Sigmoid colon (tissue), 7 donors: ENCODE data around the gene FUBP1. TPM values are rescaled to one million over a fixed set of nuclear protein-coding genes. Genes with fewer than 3 reads are reported as not detected.

ENCODE experiments used
- DNase-seq: peaks from one replicate; pipeline ENCODE4 v3.0.0-alpha.2; 2019
- H3K27ac ChIP-seq, 4 donors: fragments of 200-600 bp; sonication (generic); one replicate each; pipeline ENCODE4 v1.5.1; 2016 to 2019; ENCODE audit warnings: mild to moderate bottlenecking in 1 of 4
- H3K27me3 ChIP-seq, 3 donors: fragments of 200-600 bp; sonication (generic); one replicate each; pipeline ENCODE4 v1.5.1; 2019; ENCODE audit warnings: mild to moderate bottlenecking in 1 of 3
- H3K36me3 ChIP-seq, 4 donors: fragments of 200-600 bp; sonication (generic); one replicate each; pipeline ENCODE4 v1.5.1; 2016 to 2019
- H3K4me1 ChIP-seq, 4 donors: fragments of 200-600 bp; sonication (generic); one replicate each; pipeline ENCODE4 v1.5.1; 2017 to 2019
- H3K4me3 ChIP-seq, 4 donors: fragments of 200-600 bp; sonication (generic); one replicate each; pipeline ENCODE4 v1.5.1; 2017 to 2019; ENCODE audit warnings: mild to moderate bottlenecking in 2 of 4, moderate library complexity in 1 of 4
- H3K9me3 ChIP-seq, 4 donors: fragments of 200-600 bp in 3 of 4; sonication (generic) in 3 of 4; one replicate each; pipeline versions ENCODE4 v1.5.1 to v1.6.1; 2013 to 2019
- EP300 ChIP-seq, 4 donors: sonication (generic); formaldehyde crosslinking; IDR thresholded peaks; one replicate each; pipeline ENCODE4 v1.6.1; 2017; ENCODE audit warnings: antibody characterized with exemption in 4 of 4
- POLR2A ChIP-seq, 2 donors: fragments of 450-650 bp; IDR thresholded peaks; one replicate each; pipeline ENCODE4 v1.6.1; 2016; ENCODE audit warnings: antibody characterized with exemption in 2 of 2, mild to moderate bottlenecking in 2 of 2, moderate library complexity in 2 of 2
- POLR2AphosphoS5 ChIP-seq, 4 donors: sonication (generic); formaldehyde crosslinking; IDR thresholded peaks; one replicate each; pipeline ENCODE4 v1.6.1; 2017; ENCODE audit warnings: antibody characterized with exemption in 4 of 4
- WGBS, 2 donors: extraction: QIAGEN DNeasy Blood & Tissue Kit; methylation state at CpG; one replicate each; pipeline ENCODE4 v1.1.7; 2013; 5-methylcytosine and 5-hydroxymethylcytosine counted together
- intact Hi-C: fragments of 100-400 bp; cut with DNase I; formaldehyde crosslinking; loops from one replicate; pipeline ENCODE4 v1.15.1; 2023
- polyA plus RNA-seq, 3 donors: library from polyadenylated mRNA; stranded (reverse); fragments of 200-250 nt; gene quantifications; one replicate each; pipeline ENCODE4 v1.2.3, GENCODE V29; 2013
- total RNA-seq, 4 donors: library from RNA; depleted of rRNA; stranded (reverse); fragments of >200 nt; gene quantifications; one replicate each; pipeline ENCODE4 v1.1.0, GENCODE V29; 2016
- TF ChIP-seq, protein P1 (sequence below), 4 experiments: fragments of 450-650 bp in 3 of 4; fragments of 200-600 bp in 1 of 4; IDR thresholded peaks; one replicate each; pipeline ENCODE4 v1.5.1; 2016 to 2019; ENCODE audit warnings: antibody characterized with exemption in 4 of 4, mild to moderate bottlenecking in 3 of 4, moderate library complexity in 2 of 4
- donor health status: healthy with polysubstance abuse.
- donor health status: Bipolar disorder and iron deficiency.
- donor health status: healthy.

FUBP1 gene
- total and polyA plus RNA-seq, 7 donors = 20.8 to 79.2 (median 60.6) TPM

DNA sequence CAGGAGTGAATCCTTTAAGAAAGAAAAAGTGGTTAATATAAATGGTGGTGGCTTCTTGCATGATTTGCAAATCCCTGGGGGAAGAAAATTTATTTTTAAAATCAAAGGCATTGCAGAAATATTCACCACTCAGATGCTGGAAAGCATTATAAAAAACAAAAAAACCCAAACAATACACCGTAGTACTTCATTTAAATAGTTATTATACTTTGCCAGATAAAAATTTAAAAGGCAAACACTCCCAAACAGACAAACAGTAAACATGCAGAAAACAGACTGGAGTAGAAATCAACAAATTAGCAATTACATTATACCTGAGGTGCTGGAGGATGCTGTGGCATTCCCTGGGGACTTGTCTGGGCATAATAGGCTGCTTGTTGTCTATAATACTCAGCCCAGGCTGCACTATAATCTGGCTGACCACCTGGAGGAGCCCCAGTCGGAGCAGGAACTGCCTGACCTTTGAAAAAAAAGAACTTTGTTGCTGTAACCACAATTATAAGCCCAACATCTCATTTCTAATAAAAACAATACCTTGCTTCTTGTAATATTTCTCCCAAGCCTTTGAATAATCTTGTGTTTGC is 29.9 kb downstream of the FUBP1 start:
- 48 to 49% methylated on average over 2 of the region's 2 CpGs for WGBS, 2 donors
- DNase-seq = no peak
- Histone ChIP-seq H3K4me1 (peaks cover 0 to 41% (median 14%) of the 10 kb centered on the region in 4 donors), H3K27ac (no peak overlapping the region), H3K9me3 (no peaks in the 10 kb centered on the region), H3K27me3 (no peaks in the 10 kb centered on the region), H3K4me3 (no peak overlapping the region), H3K36me3 (peaks cover 0 to 93% (median 25%) of the 10 kb centered on the region in 4 donors)
- TF ChIP-seq, protein P1, sequence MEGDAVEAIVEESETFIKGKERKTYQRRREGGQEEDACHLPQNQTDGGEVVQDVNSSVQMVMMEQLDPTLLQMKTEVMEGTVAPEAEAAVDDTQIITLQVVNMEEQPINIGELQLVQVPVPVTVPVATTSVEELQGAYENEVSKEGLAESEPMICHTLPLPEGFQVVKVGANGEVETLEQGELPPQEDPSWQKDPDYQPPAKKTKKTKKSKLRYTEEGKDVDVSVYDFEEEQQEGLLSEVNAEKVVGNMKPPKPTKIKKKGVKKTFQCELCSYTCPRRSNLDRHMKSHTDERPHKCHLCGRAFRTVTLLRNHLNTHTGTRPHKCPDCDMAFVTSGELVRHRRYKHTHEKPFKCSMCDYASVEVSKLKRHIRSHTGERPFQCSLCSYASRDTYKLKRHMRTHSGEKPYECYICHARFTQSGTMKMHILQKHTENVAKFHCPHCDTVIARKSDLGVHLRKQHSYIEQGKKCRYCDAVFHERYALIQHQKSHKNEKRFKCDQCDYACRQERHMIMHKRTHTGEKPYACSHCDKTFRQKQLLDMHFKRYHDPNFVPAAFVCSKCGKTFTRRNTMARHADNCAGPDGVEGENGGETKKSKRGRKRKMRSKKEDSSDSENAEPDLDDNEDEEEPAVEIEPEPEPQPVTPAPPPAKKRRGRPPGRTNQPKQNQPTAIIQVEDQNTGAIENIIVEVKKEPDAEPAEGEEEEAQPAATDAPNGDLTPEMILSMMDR (IDR thresholded peaks at IDR 0.05) = no peak
- TF ChIP-seq POLR2A (IDR thresholded peaks at IDR 0.05) (no peak), EP300 (IDR thresholded peaks at IDR 0.05) (no peak), POLR2AphosphoS5 (IDR thresholded peaks at IDR 0.05) (no peak)
- intact Hi-C loops = no loop called here

DNA sequence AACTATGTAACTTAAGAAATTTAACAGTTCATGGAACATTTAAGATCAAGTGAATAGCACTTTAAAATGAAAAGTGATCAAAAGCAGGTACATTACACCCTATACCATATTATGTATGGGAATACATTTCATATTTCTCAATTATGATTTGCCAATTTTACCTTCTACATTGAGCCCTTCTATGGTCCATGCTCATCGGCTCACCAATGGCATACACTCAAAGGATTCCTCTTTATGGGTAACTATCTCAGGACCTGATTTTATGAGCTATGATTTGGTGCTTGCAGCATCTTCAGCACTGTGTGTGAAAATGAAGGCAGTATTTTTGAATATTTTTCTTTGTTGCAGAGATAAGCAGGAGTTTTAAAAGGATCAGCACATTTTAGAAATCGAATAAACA is 33.5 kb downstream of the FUBP1 start:
- Histone ChIP-seq H3K27me3 (no peaks in the 10 kb centered on the region), H3K9me3 (no peaks in the 10 kb centered on the region), H3K27ac (no peak overlapping the region), H3K36me3 (peaks cover 4 to 91% (median 39%) of the 10 kb centered on the region in 4 donors), H3K4me3 (no peak overlapping the region), H3K4me1 (peaks cover 0 to 38% (median 11%) of the 10 kb centered on the region in 4 donors)
- no peak for DNase-seq
- intact Hi-C loops = no loop called here
- 91 to 96% methylated on average over 2 of the region's 2 CpGs for WGBS, 2 donors
- TF ChIP-seq, protein P1 (IDR thresholded peaks at IDR 0.05) = no peak
- TF ChIP-seq POLR2AphosphoS5 (IDR thresholded peaks at IDR 0.05) = peak in 1 of 4 donors; percentile 20

DNA sequence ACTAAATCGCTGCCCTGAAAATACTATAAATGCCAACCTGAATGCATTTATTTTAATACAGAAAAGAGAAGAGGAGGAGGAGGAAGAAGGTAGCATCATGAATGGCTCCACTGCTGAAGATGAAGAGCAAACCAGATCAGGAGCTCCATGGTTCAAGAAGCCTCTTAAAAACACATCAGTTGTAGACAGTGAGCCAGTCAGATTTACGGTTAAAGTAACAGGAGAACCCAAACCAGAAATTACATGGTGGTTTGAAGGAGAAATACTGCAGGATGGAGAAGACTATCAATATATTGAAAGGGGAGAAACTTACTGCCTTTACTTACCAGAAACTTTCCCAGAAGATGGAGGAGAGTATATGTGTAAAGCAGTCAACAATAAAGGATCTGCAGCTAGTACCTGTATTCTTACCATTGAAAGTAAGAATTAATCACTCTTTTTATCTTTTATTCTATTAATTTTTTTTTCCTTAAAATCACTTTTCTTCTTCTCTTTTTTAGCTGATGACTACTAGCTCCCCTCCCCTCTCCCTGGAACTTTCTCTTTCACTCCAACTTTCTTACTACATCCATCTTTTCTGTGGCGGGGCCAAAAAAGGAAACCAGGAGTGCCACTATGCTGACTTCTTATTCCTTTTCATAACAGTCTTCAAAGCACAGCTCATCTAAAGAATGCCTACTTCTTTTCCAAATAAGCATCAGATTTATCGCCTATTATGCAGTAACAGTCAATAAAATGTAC is 36.3 kb downstream of the FUBP1 start:
- WGBS, 2 donors = 98 to 99% methylated on average over 4 of the region's 4 CpGs
- intact Hi-C loops = no loop called here
- TF ChIP-seq, protein P1 (IDR thresholded peaks at IDR 0.05) = no peak
- no peak for DNase-seq
- Histone ChIP-seq H3K4me1 (peaks cover 0 to 15% (median 2%) of the 10 kb centered on the region in 4 donors), H3K27ac (no peak overlapping the region), H3K27me3 (no peaks in the 10 kb centered on the region), H3K36me3 (peaks cover 4 to 95% (median 50%) of the 10 kb centered on the region in 4 donors), H3K9me3 (no peaks in the 10 kb centered on the region), H3K4me3 (no peak overlapping the region)

DNA sequence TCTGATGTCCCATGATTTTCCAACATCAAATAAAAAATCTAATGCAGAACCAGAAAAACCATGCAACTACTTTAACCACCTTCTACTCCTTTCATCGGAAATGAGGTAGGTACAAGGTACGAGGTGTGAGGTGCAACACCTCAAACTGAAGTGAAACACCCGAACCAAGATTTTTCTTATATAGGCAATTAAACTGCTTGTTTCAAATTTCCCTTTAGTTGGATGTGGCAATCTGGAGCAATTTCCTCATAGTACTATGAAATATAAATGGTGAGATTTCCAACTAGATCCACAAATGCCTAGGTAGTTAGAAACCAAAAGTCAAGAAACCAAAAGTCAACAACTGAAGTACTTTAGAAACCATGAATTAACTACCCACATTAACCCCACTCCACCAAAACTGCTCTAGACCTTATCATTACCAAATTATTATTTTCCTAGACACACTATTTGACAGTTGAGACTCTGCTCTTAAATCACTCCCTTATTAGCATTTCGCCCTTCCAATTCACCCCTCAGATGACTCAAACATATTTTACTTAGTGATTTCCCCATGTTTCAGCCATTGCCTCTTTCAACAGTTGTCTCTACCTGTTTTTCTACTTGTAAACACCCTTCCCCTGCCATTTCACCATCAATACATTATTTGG is 37.8 kb downstream of the FUBP1 start:
- DNase-seq = no peak
- 93% methylated on average over 4 of the region's 4 CpGs for WGBS, 2 donors
- Histone ChIP-seq H3K9me3 (no peaks in the 10 kb centered on the region), H3K4me1 (peaks cover 0 to 7% (median 2%) of the 10 kb centered on the region in 4 donors), H3K27ac (peak overlapping the region in 1 of 4 donors; percentile 30), H3K27me3 (no peaks in the 10 kb centered on the region), H3K4me3 (no peak overlapping the region), H3K36me3 (peaks cover 4 to 95% (median 51%) of the 10 kb centered on the region in 4 donors)
- intact Hi-C loops = no loop called here
- TF ChIP-seq EP300 (IDR thresholded peaks at IDR 0.05) (no peak), POLR2A (IDR thresholded peaks at IDR 0.05) (no peak), POLR2AphosphoS5 (IDR thresholded peaks at IDR 0.05) (peak in 1 of 4 donors; percentile 3)
- TF ChIP-seq, protein P1 (IDR thresholded peaks at IDR 0.05) = no peak
